Measurements from ENCODE around the gene PIP4K2B.

PIP4K2B gene

GRCh38 chr17:38738007-38738662 is 61.2 kb downstream of the PIP4K2B start:
- DNase-seq (ENCODE audit: low read depth, low spot score), result no peak
- TF ChIP-seq FOXP2 (optimal IDR thresholded peaks at IDR 0.05; ENCODE audit: control extremely low read depth, extremely low read length, insufficient read depth), result no peak
- TF ChIP-seq EZH2 (IDR thresholded peaks at IDR 0.05), result no peak
- no peak for TF ChIP-seq POLR2AphosphoS5 (IDR thresholded peaks at IDR 0.05; ENCODE audit: borderline replicate concordance, low read depth, low read length)
- no peak overlapping the region for H3K4me3 ChIP-seq
- no peak overlapping the region for H3K9ac ChIP-seq (ENCODE audit: insufficient read length)
- no peak overlapping the region for H3K27ac ChIP-seq
- H3K9me3 ChIP-seq (ENCODE audit: low read depth, low read length), result no peaks in the 10 kb centered on the region
- peaks cover 47% of the 10 kb centered on the region for H3K36me3 ChIP-seq (ENCODE audit: insufficient read depth, low read length)

GRCh38 chr17:38735161-38735997 is 64.0 kb downstream of the PIP4K2B start:
- no peak overlapping the region for H3K4me3 ChIP-seq
- no peak for DNase-seq (ENCODE audit: low read depth, low spot score)
- no peaks in the 10 kb centered on the region for H3K9me3 ChIP-seq (ENCODE audit: low read depth, low read length)
- no peak overlapping the region for H3K9ac ChIP-seq (ENCODE audit: insufficient read length)
- H3K27ac ChIP-seq, result no peak overlapping the region
- no peak for TF ChIP-seq POLR2AphosphoS5 (IDR thresholded peaks at IDR 0.05; ENCODE audit: borderline replicate concordance, low read depth, low read length)
- no peak for TF ChIP-seq FOXP2 (optimal IDR thresholded peaks at IDR 0.05; ENCODE audit: control extremely low read depth, extremely low read length, insufficient read depth)
- no peak for TF ChIP-seq EZH2 (IDR thresholded peaks at IDR 0.05)
- H3K36me3 ChIP-seq (ENCODE audit: insufficient read depth, low read length), result peaks cover 47% of the 10 kb centered on the region

GRCh38 chr17:38733982-38734973 is 65.1 kb downstream of the PIP4K2B start:
- no peak; the same call in 1 of the 2 replicates for TF ChIP-seq POLR2AphosphoS5 (IDR thresholded peaks at IDR 0.05; ENCODE audit: borderline replicate concordance, low read depth, low read length)
- no peak for TF ChIP-seq EZH2 (IDR thresholded peaks at IDR 0.05)
- no peak for TF ChIP-seq FOXP2 (optimal IDR thresholded peaks at IDR 0.05; ENCODE audit: control extremely low read depth, extremely low read length, insufficient read depth)
- no peak overlapping the region for H3K9ac ChIP-seq (ENCODE audit: insufficient read length)
- DNase-seq (ENCODE audit: low read depth, low spot score), result no peak
- no peak overlapping the region for H3K4me3 ChIP-seq
- H3K27ac ChIP-seq, result no peak overlapping the region
- no peaks in the 10 kb centered on the region for H3K9me3 ChIP-seq (ENCODE audit: low read depth, low read length)
- H3K36me3 ChIP-seq (ENCODE audit: insufficient read depth, low read length), result peaks cover 40% of the 10 kb centered on the region

- no peak for TF ChIP-seq EZH2 (IDR thresholded peaks at IDR 0.05)
- TF ChIP-seq POLR2AphosphoS5 (IDR thresholded peaks at IDR 0.05; ENCODE audit: borderline replicate concordance, low read depth, low read length), result no peak
- TF ChIP-seq FOXP2 (optimal IDR thresholded peaks at IDR 0.05; ENCODE audit: control extremely low read depth, extremely low read length, insufficient read depth), result no peak
- Histone ChIP-seq H3K9me3 (ENCODE audit: low read depth, low read length) (no peaks in the 10 kb centered on the region), H3K9ac (ENCODE audit: insufficient read length) (no peak overlapping the region), H3K36me3 (ENCODE audit: insufficient read depth, low read length) (peaks cover 32% of the 10 kb centered on the region), H3K4me3 (no peak overlapping the region), H3K27ac (no peak overlapping the region)
- DNase-seq (ENCODE audit: low read depth, low spot score), result no peak
Measured at GRCh38 chr17:38733282-38733981, 65.9 kb downstream of the PIP4K2B start.

- Histone ChIP-seq H3K9ac (ENCODE audit: insufficient read length) (no peak overlapping the region), H3K9me3 (ENCODE audit: low read depth, low read length) (no peaks in the 10 kb centered on the region), H3K27ac (peak overlapping the region; percentile 66), H3K36me3 (ENCODE audit: insufficient read depth, low read length) (peaks cover 25% of the 10 kb centered on the region), H3K4me3 (no peak overlapping the region)
- TF ChIP-seq EZH2 (IDR thresholded peaks at IDR 0.05) (no peak), POLR2AphosphoS5 (IDR thresholded peaks at IDR 0.05; ENCODE audit: borderline replicate concordance, low read depth, low read length) (no peak), FOXP2 (optimal IDR thresholded peaks at IDR 0.05; ENCODE audit: control extremely low read depth, extremely low read length, insufficient read depth) (no peak)
- DNase-seq (ENCODE audit: low read depth, low spot score), result no peak
Measured at GRCh38 chr17:38732376-38733281, 66.7 kb downstream of the PIP4K2B start.

DNA sequence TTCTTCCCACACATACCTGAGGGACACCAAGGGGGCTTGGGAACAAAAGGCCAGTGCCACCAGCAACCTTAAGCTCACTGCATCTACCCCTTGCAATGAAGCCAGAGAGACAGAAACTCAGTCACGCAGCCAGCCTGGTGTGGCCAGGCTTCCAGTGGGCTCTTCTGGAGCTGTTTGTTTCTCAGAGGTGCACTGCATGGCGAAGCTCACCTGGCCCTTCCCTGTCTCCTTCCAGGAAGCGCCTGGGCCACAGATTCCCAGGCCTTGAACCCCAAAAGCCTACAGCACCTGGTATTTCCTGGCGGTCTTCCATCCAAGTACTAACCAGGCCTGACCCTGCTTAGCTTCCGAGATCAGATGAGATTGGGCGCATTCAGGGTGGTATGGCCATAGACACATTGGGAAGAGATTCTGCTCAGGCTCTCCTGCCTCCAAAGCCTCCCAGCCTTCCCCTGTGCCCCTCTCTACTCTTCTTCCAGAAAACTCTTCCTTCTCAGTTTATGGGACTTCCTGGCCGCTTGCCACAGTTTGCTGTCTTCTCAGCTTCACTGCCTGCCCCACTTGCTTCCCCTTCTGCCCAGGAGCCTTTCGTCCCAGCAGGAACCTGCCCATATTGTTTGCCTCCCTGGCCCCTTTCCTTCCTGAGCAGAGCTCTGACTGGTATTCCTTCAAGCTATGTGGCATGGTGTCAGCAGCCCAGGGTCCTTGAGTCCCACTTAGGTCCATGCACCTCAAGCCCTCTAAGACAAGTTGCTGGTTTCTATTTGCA is 67.6 kb downstream of the PIP4K2B start:
- Histone ChIP-seq H3K4me3 (peak overlapping the region; percentile 81), H3K36me3 (ENCODE audit: insufficient read depth, low read length) (peaks cover 22% of the 10 kb centered on the region), H3K27ac (peak overlapping the region; percentile 66), H3K9me3 (ENCODE audit: low read depth, low read length) (no peaks in the 10 kb centered on the region), H3K9ac (ENCODE audit: insufficient read length) (peak overlapping the region; percentile 32)
- TF ChIP-seq FOXP2 (optimal IDR thresholded peaks at IDR 0.05; ENCODE audit: control extremely low read depth, extremely low read length, insufficient read depth) (no peak), POLR2AphosphoS5 (IDR thresholded peaks at IDR 0.05; ENCODE audit: borderline replicate concordance, low read depth, low read length) (no peak), EZH2 (IDR thresholded peaks at IDR 0.05) (no peak)
- no peak for DNase-seq (ENCODE audit: low read depth, low spot score)

Measured in SK-N-MC (cell line).